HG03354 (cell line): ENCODE measurements around the gene GRAMD1A.

Experiments
- ATAC-seq: cut with Tn5 transposase; IDR thresholded peaks from one replicate; pipeline ENCODE4 v1.9.1; 2021; ENCODE audit warnings: mild to moderate bottlenecking; ENCODE audit not compliant: unreplicated experiment, poor library complexity, severe bottlenecking

GRAMD1A gene

DNA sequence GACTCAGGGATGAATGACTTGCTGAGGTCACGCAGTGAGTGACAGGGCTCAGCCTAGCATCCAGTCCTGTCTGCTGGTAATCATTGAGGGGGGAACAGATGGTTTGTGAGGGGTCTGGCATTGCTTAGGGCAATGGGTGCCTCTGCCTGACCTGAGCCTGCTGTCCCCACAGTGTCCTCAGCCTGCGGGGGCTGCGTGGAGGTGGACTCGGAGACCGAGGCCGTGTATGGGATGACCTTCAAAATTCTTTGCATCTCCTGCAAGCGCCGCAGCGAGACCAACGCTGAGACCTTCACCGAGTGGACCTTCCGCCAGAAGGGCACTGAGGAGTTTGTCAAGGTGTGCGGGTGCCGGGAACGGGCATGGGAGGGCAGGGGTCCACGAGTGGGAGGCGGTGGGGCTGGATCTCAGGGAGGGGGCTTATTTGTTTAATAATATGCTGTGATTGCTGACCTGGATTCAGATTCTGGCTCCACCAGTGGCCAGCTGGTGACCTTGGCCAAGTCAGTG lies 32.3 kb downstream of the GRAMD1A start:
- no peak for ATAC-seq

DNA sequence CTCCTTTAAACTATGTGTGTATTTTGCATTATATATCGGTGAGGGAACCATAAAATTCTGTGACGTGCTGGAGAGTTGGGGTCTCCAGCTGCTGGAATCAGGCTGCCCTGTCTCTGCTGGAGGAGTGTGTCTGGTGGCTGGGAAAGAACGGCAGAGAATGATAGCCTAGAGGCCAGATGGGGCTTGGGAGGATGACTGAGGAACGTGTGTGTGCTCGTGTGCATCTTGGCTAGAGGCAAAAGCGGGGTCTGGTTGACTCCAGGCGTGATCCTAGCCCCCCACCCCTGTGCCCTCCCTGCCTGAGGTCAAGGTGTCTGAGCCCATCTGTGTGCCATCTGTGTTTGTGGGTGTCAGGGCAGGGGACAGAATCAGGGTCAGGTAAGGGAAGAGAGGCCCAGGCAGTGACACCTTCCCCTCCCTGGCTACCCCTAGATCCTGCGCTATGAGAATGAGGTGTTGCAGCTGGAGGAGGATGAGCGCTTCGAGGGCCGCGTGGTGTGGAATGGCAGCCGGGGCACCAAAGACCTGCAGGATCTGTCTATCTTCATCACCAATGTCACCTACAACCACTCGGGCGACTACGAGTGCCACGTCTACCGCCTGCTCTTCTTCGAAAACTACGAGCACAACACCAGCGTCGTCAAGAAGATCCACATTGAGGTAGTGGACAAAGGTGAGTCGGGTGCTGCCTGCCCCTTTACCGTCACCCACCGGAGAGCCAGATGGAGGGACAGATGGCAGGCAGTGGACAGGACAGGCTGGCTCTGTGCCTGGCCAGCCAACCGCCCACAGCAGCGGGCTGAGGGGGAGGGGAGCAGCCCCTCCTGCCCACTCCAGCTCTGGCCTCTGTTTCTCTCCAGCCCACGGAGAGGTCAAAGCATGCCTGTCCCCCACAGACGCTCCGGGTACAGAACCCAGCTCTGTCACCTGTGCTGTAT lies 33.2 kb downstream of the GRAMD1A start:
- no peak for ATAC-seq

DNA sequence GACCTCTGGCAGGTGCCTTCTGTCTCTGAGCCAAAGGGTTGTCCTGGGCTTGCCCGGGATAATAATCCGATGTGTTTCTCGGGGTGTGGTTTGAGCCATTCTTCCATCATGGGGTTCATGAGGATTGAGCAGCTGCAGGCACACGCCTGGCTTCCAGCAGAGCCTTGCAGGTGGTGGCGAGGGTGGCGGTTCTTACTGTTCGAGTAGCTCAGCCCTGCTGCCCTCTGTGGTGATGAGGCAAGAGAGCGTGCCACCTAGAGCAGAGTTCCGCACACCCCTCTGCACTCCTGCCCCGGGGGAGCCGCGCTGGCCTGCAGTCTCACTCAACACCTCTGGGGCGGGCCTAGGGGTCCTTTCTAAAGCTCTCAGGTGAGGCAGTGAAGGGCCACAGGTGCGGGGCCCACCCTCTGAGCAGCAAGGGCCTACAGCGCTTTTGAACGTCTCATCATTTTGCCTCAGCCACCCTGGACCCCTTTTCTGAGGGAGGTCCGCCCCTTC lies 33.9 kb downstream of the GRAMD1A start:
- no peak for ATAC-seq

DNA sequence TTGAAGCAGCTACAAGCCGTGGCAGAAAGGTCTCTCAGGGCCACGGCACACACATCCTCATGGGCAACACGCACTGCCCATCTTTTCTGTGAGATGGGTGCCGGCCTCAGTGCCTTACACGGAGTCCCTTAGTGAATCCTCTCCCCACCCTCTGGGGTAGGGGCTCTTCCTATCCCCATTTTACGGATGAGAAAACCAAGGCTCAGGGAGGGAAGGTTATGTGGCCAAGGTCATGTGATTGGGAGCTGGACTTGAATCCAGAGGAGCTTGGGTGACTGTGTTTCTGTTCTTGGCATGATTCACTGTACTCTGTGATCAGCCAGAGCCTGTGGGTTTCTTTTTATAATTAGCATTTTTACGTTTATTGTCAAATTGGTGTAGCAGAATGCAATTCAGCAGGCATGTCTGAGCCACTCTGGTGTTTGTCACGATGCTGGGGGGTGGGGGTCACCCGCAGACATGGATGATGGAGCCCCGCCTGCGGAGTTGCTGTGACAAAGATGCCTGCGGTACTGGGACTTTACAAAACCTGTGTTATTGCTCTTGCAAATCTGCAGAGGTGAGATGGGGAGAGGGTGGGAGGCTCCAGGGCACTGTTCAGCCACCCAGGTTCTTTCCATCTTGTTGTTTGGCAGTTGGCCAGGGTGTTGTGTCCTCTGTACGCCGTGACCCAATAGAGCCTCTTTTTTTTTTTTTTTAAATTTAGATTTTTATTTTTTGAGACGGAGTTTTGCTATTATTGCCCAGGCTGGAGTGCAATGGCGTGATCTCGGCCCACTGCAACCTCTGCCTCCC lies 34.7 kb downstream of the GRAMD1A start:
- ATAC-seq, result no peak

DNA sequence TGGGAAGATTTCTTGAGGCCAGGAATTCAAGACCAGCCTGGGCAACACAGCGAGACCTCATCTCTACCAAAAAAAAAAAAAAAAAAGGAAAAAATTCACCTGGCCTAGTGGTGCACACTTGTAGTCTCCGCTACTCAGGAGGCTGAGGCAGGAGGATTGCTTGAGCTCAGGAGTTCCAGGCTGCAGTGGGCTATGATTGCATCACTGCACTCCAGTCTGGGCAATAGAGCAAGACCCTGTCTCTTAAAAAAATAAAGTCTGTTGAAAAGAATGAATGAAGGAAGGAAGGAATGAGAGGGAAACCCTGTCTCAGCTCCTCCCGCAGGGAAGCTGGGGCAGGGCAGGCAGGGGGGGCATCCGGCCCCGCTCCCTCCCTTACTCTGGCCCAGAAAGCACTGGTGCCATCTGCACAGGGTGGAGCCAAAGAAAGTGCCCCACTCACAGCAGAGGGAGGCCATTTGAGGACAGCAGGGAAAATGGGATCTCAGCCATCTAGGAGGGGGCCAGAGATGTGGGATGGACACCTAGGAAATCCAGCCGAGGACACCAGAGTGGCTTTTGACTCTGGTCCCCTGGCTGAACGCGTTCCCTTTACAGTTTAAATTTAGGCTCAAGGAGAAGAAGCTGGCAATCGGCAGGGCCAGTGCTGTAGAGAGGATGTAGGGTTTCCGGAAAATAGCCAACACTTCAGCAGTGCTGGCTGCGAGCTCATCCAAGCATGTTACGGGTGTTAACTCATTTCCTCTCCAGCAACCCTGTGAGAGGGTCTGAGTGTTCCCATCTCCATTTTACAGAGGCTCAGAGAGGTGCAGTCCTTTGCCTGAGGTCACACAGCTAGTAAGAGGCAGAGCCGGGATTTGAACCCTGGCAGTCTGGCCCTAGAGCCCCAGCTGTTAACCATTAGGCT lies 37.8 kb downstream of the GRAMD1A start:
- peak; percentile 63 for ATAC-seq

DNA sequence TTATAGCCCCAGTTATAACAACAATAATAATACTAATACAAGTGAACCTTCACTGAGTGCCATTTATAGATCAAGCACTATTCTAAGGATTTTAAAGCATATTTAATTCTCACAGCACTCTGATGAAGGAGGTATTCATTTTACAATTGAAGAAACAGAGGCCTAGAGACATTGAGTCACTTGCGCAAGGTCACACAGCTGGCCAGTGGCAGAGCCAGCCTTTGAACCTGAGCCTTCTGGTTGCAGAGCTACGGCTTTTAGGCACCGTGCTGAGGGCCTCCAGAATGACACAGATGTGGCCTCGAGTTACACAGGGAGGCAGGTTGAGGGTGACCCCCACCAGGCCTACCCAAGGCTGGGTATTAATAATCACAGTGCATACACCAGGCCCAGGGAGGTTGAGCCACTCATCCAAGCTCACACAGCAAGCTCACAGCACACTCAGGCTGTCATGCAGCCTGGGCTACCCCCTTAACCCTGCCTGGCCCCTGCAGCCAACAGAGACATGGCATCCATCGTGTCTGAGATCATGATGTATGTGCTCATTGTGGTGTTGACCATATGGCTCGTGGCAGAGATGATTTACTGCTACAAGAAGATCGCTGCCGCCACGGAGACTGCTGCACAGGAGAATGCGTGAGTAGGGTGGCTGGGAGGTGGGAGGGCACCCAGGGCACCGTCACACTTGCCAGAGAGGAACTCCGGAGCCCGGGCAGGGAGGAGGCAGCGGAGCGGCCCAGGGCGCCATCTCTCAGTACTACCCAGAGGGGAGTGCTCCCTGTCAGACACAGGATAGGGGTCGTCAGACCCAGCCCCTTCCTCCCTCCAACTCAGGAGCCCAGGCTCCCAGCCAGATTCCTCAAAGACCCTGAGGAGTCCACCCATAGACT lies 38.7 kb downstream of the GRAMD1A start:
- no peak for ATAC-seq

DNA sequence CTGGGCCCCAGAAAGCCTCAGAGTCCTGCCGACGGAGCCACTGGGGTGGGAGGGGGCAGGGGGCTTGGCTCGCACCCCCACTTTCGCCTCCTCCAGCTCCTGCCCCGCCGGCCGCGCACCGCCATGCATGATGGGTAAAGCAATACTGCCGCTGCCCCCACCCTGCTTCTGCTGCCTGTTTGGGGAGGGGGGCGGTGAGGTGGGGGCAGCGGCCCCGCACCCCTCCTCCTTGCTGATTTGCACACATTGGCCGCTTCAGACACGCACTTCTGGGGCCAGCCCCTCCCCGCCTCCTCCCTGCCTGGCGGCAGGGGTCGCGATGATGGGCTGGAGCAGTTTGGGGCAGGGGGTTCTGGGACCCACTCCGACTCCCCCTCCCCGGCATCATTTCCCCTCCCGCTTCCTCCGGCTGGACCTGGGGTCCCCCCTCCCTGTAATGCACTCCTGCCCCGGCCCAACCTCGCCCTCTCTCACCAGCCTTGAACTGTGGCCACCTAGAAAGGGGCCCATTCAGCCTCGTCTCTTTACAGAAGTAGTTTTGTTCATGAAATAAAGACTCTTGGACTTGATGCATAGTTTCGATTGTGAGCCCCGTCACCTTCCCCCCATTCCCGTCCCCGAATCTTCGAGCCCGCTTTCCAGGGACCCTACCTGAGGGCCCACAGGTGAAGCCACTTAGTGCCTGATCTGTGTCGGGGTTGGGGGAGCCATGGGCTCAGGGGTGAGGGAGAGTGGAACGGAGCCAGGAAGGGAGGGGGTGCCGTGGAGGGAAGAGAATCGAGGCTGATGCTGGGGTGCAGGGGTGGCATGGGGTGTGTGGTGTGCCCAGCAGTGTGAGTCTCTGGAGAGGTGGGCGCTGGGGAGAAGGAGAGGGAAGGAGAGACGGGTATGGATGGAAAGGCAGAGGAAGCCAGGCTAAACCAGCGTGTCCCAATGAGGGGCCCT lies 40.0 kb downstream of the GRAMD1A start:
- ATAC-seq, result no peak

DNA sequence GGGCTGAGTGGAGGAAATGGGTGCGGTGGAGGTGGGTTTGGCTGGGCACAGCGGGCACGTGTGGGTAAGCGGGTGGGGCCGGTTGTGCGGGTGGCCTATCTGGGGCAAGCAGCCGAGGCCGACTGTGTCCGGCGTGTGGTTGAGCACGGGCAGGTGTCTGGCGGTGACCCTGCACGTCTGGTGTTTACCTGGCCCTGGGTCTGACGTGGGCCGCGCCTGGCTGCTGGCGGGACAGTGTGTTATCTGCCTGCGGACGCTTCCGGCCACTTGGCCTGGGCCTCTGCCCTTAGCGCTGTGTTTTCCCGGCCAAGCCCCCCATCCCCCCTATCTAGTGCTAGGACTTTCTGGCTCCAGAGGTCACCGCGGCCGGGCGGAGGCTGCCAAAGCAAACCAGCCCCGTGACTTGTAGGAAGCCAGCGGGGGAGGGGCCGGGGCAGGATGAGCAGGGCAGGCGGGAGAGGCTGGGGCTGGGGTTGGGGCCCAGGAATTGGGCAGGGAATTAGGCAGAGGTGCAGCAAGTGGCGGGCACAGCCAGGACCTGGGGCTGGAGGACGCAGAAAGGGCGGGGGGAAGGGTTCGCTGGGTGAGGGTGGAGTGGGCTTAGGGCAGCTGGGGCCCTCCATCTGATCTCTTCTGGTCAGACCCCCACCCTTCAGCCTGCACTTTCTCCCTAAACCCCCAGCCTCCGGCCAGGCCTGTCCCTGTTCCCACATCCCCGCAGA lies 40.9 kb downstream of the GRAMD1A start:
- no peak for ATAC-seq

DNA sequence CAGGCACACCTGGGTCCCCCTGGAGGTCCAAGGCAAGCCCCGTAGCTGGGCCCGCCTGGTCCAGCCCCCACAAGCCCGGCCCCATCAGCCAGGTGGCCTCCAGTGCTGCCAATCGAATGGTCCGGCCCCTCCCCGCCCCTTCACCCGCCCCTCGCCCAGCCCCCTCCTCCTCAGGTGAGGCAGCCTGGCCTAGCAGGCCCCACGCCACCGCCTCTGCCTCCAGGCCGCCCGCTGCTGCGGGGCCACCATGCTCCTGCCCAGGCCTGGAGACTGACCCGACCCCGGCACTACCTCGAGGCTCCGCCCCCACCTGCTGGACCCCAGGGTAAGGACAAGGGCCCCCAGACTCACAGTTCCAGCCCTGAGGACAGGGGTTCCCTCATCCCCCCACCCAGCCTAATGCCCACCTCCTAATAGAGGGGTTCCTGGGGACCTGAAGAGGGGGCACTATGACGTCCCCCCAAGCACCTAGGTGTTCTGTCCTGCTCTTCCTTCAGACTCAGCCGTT lies 41.5 kb downstream of the GRAMD1A start, which contains the start of gene HPN:
TSS of gene HPN (plus strand) at position 174 of the 508 bp plus-strand sequence. CDS start 786 bp downstream, outside the sequence.
- ATAC-seq, result no peak

DNA sequence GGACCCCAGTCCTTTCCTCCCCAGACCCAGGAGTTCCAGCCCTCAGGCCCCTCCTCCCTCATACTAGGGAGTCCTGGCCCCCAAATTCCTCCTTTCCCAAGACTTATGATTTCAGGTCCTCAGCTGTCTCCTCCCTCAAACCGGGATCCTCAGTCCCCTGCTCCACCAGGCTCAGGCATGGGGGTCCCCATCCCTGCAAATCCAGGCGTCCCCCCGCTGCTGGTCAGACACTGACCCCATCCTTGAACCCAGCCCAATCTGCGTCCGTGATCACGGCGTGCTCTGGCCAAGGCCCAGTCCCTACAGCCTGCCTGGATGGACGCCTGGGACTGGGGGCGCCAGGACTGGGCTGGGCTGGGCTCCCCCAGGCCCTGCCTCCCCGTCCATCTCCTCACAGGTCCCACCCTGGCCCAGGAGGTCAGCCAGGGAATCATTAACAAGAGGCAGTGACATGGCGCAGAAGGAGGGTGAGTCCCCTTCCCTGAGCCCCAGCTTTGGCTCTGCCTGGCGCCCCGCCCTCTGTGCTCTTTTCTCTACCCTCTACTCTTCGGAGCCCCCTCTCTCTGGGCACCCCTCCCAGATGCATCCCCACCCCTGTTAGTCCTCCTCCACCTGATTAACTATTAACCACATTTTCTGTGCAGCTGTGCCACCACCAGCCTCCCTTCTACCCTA lies 42.1 kb downstream of the GRAMD1A start:
- no peak for ATAC-seq

DNA sequence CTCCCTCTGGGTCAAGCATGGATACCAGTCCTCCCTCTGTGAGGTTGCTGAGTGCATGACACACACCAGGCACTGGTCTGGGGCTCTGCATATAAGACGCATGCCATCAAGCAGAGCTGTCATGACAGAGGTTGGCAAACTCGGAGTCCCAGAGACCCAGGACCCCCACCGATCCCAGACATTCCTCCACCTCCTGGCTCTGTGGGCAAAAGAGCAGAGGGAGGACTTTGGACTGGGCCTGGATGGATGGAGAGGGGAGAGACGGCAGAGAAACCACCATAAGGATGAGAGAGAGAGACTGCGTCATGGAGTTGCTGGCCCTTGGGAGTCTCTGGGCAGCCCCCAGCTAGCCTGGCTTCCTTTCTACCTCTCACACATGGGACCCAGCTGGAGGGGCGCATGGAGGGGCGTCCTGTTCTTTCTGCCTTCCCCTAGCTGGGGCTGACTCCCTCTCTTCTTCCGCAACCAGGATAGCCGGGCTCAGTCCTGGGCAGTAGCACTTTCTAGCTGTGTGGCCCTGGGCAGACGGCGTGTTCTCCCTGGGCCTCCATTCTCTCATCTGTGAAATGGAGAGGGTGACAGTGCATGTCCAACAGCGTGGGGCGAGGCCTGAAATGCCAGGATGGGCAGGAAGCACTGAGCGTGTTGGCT lies 43.0 kb downstream of the GRAMD1A start:
- ATAC-seq, result no peak

DNA sequence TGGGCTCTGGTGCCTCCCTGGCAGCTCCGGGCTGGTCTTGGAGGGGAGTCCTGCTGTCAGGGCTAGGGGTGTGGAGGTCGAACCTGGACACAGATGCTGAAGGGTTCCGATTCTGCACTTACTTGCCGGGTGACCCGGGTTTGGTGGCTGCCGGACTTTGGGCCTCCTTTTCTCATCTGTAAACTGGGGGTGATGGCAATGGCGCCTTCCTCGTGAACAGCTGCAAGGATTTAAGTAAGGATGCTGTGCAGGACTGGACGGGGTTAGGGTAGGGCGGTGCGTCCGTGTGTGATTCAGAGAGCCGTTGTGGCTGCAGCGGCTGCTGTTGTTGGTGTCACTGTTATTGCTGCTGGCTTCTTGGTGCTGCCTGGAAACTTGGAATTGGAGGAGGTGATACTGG lies 43.8 kb downstream of the GRAMD1A start:
- ATAC-seq, result no peak

DNA sequence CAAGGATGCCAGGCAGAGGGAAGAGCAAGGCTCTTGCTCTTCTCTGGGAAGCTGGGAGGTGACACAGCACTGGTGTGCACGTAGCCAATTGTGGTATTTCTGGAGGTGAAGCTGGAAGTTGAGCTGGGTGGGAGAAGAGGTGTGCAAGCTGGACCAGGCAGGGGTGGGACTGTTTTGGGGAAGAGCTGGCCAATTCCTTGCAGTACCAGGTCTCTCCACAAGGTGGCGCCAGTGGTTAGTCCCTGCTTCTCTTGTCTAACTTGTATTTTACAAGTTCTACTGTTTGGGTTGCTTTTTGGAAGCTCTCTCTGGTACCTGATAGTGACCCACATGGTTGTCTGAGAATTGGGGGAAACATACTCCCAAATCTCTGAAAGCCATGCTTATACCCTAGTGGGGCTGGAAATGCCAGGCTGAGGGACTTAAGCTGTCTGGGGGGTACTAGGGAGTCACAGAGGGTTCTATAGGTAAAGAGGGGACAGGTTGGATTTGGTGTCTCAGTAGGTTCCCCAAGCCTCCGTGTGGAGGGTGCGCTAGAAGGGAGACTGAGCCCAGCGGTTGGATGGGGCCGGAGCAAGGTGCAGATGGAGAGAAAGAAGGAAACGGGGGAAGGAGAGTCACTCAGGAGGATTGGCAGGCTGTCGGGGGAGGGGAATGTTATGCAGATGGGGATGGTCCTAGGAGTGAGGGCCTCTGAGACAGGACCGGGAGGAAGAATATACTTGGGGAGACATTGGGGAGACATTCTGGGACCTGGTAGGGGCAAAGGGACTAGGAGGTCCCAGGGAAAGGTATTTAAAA lies 44.4 kb downstream of the GRAMD1A start:
- ATAC-seq, result no peak

DNA sequence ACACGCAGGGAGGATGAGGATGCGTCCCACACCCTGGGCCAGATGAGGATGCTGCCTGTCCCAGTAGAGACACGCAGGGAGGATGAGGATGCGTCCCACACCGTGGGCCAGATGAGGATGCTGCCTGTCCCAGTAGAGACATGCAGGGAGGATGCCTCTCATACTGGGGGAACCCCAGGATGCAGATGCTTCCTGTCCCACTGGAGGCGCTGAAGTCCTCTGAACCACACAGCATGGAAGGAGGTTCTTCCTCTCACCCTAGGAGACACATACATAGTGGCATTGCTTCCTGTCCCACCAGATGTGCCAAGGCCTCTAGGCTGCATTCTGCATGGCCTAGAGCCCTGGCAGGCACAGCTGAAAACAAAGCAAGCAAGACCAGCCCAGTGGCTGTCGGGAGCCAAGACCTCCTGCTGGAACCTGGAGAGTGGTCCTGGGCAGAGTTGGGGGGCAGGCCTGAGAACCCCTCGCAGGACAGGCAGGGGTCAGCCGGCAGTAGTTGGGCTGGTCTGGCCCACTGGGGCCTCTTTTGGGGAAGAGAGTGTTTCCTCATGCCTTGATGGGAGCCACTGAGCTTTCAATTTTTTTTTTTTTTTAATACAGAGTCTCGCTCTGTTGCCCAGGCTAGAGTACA lies 45.7 kb downstream of the GRAMD1A start:
- ATAC-seq, result peak; percentile 83
